ENCODE results near the gene WNK3.

GRCh38 chrX:54171091-54171490, 186.8 kb downstream of the WNK3 start:
- no peak for TF ChIP-seq POLR2A (IDR thresholded peaks at IDR 0.05; ENCODE audit: low read length)
- TF ChIP-seq GATA1 (IDR thresholded peaks at IDR 0.05; ENCODE audit: low read depth, low read length), result no peak
